GM12874 (cell line): Measurements from ENCODE around the gene IL17RD.

Experiments
- TF ChIP-seq, protein P1 (sequence below): IDR thresholded peaks from 2 replicates; pipeline ENCODE4 v1.5.1; 2011; ENCODE audit warnings: low read depth, mild to moderate bottlenecking, control low read depth, low read length, moderate library complexity; ENCODE audit not compliant: insufficient read depth

Gene IL17RD

DNA sequence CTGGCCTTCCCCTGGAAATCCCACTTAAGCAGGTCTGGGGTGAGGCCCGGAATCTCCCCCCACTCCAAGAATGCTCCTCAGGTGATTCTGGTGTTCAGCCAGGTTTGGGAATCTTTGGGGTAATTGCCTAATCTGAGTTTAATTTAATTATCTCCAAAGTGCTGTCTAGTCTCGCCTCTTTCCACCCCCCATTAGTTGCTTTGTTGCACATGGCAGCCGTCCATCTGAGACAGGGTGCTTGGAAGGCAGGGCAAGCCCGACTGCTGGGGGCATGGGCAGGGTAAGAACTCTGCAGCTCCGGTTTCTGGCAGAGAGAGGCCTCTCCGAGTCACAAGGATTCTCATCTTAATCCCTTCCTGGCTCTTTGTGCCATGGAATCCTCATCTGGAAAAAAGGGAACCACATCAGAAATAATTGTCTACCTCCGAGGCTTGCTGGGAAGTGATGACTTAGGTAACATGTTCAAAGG lies 15.0 kb downstream of the IL17RD start:
- TF ChIP-seq, protein P1, sequence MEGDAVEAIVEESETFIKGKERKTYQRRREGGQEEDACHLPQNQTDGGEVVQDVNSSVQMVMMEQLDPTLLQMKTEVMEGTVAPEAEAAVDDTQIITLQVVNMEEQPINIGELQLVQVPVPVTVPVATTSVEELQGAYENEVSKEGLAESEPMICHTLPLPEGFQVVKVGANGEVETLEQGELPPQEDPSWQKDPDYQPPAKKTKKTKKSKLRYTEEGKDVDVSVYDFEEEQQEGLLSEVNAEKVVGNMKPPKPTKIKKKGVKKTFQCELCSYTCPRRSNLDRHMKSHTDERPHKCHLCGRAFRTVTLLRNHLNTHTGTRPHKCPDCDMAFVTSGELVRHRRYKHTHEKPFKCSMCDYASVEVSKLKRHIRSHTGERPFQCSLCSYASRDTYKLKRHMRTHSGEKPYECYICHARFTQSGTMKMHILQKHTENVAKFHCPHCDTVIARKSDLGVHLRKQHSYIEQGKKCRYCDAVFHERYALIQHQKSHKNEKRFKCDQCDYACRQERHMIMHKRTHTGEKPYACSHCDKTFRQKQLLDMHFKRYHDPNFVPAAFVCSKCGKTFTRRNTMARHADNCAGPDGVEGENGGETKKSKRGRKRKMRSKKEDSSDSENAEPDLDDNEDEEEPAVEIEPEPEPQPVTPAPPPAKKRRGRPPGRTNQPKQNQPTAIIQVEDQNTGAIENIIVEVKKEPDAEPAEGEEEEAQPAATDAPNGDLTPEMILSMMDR, result no peak

DNA sequence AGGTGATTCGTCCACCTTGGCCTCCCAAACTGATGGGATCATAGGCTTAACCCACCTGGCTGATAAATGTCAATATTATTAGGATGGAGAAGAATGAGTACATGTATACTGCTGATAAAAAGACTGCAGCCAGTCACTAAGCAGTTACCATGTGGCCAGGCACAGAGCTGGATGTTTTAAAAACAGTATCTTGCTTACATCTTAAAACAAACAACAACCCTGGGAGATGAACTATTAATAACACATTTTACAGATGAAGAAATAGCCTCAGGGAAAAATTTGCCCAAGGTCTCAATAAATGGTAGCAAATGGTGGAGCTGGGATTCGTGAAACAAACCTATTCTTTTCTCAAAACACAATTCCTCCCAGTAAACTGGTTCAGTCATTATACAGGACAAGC lies 18.1 kb downstream of the IL17RD start:
- TF ChIP-seq, protein P1, result no peak

DNA sequence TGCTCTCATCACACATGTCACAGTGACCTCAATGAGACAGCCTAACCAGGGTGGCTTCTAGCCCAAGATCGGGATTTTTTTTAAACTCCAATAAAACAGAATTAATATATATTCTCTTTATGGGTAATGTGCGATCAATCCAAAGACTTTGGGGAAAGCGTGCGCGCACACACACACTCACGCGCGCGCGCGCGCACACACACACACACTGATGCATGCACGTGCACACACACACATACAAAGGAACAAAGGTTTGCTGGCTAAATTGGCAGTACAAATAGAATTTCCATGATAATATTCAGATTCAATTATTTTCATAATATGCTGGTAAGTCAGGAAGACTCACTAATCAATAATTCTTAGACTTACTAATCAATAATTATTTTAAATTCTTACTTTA lies 19.3 kb downstream of the IL17RD start:
- TF ChIP-seq, protein P1, result no peak

DNA sequence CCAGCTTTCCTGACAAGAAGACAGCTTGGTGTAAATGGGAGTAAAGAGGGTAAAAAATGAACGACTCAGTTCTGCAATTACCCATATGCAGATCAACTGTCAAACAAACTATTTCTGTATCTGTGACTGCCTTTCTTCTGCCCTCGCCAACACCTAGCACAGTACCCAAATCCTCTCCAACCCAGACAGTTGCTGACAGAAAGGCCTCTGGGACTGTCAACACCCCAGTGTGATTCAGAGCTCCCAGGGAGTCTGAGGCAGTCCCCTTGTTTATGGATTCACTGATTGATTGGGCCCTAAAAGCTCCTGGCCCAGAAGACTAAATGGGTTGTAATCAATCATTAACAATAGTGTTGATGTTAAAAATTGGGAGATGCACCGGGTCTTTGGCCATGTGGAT lies 20.2 kb downstream of the IL17RD start:
- TF ChIP-seq, protein P1, result no peak

DNA sequence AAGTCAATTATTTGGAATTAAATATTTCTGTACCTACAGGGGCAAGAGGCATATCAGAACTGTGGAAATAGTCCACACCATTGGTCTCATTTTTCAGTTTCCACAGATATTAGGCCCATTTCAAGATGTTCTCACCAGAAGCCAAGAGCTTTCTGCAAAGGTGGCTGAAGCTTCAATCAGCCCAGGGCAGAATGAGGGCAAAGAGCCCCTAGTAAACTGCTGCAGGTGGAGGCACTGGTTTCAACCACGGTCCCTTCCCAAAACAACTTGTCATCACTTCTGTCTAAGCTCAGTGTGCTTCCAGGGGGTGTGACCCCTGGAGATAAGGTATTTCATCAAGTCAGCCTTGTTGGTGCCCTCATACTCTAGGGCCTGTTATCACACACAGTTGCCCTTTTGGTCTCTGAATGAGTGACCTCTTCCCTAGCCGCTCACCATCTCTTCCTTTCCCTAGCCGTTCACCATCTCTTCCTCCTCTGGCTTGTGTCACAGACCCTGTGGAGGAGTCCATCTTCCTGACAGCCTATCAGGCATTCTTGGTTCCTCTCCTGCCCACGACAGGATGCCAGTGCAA lies 21.2 kb downstream of the IL17RD start:
- TF ChIP-seq, protein P1, result no peak

DNA sequence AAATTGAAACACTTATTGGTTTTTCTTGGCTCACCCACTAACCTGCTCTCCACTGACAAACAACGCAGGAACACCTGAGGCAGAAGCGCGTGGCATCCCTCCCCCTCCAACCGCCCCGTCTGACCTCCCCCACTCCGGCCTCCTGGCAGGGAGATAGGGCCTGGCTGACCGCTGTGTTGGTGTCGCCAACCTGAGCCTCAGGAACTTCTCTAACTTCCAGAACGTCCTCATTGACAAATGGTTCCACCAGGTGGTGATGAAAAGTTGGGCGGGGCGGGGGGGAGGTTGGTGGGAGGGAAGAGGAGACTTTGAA lies 22.8 kb downstream of the IL17RD start:
- TF ChIP-seq, protein P1, result no peak

DNA sequence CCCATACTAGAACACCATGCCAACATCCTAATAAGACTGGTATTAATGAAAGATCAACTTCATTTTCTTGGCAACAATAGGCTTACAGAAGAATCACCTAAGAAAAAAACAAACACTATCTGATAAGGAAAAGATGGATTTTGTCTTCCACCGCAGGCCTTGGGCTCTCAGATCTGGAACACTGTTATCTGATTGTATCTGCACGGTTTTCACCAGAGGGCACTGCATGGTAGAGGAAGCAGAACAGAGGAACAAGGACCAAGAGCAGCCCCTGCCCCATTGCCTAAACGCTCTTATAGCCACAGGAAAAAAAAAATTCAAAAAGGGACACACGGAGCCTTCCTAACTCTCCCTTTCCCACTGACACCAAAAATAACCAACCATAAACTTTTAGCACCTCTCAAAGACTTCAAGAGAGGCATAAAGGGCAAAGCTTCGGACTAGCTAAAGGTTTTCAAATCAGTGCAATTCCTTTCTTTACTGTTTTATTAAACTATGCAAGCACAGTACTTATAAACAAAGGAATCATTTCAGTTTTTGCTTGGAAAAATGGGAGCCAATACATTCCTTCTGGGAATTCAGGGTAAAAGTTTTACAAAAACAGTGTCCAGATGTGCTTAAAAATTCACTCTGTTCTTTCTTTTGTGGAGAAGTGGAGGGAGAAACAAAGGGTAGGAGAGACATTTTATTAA lies 23.3 kb downstream of the IL17RD start:
- TF ChIP-seq, protein P1, result no peak
